Measurements from ENCODE around the gene AMFR.

- no peak for TF ChIP-seq CTCF (IDR thresholded peaks at IDR 0.05)
- no peak for TF ChIP-seq MLX (CRISPR knock-in tag; IDR thresholded peaks at IDR 0.05)
- TF ChIP-seq TEAD4 (CRISPR knock-in tag; IDR thresholded peaks at IDR 0.05), result no peak
- TF ChIP-seq E2F5 (CRISPR knock-in tag; IDR thresholded peaks at IDR 0.05), result no peak
- no peak for TF ChIP-seq KAT7 (CRISPR knock-in tag; IDR thresholded peaks at IDR 0.05; ENCODE audit: borderline replicate concordance)
- no peak for TF ChIP-seq PRDM15 (CRISPR knock-in tag; IDR thresholded peaks at IDR 0.05)
- no peak for TF ChIP-seq ETV6 (CRISPR knock-in tag; IDR thresholded peaks at IDR 0.05)
- TF ChIP-seq USF1 (CRISPR knock-in tag; IDR thresholded peaks at IDR 0.05), result no peak
- TF ChIP-seq MAX (CRISPR knock-in tag; IDR thresholded peaks at IDR 0.05), result no peak
- no peak for TF ChIP-seq IRF2 (CRISPR knock-in tag; IDR thresholded peaks at IDR 0.05; ENCODE audit: borderline replicate concordance, low read depth)
- TF ChIP-seq ZNF532 (CRISPR knock-in tag; IDR thresholded peaks at IDR 0.05; ENCODE audit: borderline replicate concordance), result no peak
- no peak for TF ChIP-seq NR1H2 (CRISPR knock-in tag; IDR thresholded peaks at IDR 0.05)
Observed at GRCh38 chr16:56409195-56409594, 16.1 kb downstream of the AMFR start.

All from WTC11 (cell line).